Measurements from ENCODE around the gene GIT2.
A peak's percentile ranks its signal among the peaks of the same experiment; 100 is the strongest.
"Not testable (repeated sequence)": the region's sequence is repeated elsewhere in the genome, so short reads cannot be mapped to it uniquely, and the experiment has no call there.

GIT2 gene

GRCh38 chr12:109950625-109951024 lies 45.5 kb downstream of the GIT2 start:
- DNase-seq (ENCODE audit: insufficient read length, low spot score) (no peak), FAIRE-seq (no peak)

- no peak for DNase-seq (ENCODE audit: insufficient read length, low spot score)
Observed at GRCh38 chr12:109949089-109949488, 47.1 kb downstream of the GIT2 start.

GRCh38 chr12:109948368-109948767 lies 47.8 kb downstream of the GIT2 start:
- DNase-seq (ENCODE audit: insufficient read length, low spot score) (no peak), FAIRE-seq (no peak)

More at GRCh38 chr12:109949089-109949488, 47.1 kb downstream of the GIT2 start:
- FAIRE-seq = no peak

GRCh38 chr12:109947521-109947920 lies 48.6 kb downstream of the GIT2 start:
- no peak for FAIRE-seq

GRCh38 chr12:109946913-109947312 lies 49.3 kb downstream of the GIT2 start:
- FAIRE-seq (no peak), DNase-seq (ENCODE audit: insufficient read length, low spot score) (no peak)

More at GRCh38 chr12:109947521-109947920, 48.6 kb downstream of the GIT2 start:
- no peak for DNase-seq (ENCODE audit: insufficient read length, low spot score)

- FAIRE-seq (no peak), DNase-seq (ENCODE audit: insufficient read length, low spot score) (no peak)
Observed at GRCh38 chr12:109946505-109946904, 49.7 kb downstream of the GIT2 start.

GRCh38 chr12:109944561-109945359 lies 51.4 kb downstream of the GIT2 start:
- FAIRE-seq = no peak
- DNase-seq (ENCODE audit: insufficient read length, low spot score) = no peak

- FAIRE-seq (no peak), DNase-seq (ENCODE audit: insufficient read length, low spot score) (no peak)
Observed at GRCh38 chr12:109943811-109944210, 52.4 kb downstream of the GIT2 start.

- DNase-seq (ENCODE audit: insufficient read length, low spot score) (no peak), FAIRE-seq (no peak)
Observed at GRCh38 chr12:109940339-109940923, 55.7 kb downstream of the GIT2 start.

GRCh38 chr12:109939504-109939903 lies 56.7 kb downstream of the GIT2 start:
- no peak for FAIRE-seq
- no peak for DNase-seq (ENCODE audit: insufficient read length, low spot score)

GRCh38 chr12:109938947-109939346 lies 57.2 kb downstream of the GIT2 start:
- no peak for FAIRE-seq
- DNase-seq (ENCODE audit: insufficient read length, low spot score) = no peak

- no peak for DNase-seq (ENCODE audit: insufficient read length, low spot score)
- FAIRE-seq = no peak
Observed at GRCh38 chr12:109937371-109937770, 58.8 kb downstream of the GIT2 start.

- no peak for DNase-seq (ENCODE audit: insufficient read length, low spot score)
Observed at GRCh38 chr12:109934026-109934425, 62.1 kb downstream of the GIT2 start.

GRCh38 chr12:109932878-109933503 lies 63.2 kb downstream of the GIT2 start:
- FAIRE-seq = no peak
- no peak for DNase-seq (ENCODE audit: insufficient read length, low spot score)

More at GRCh38 chr12:109934026-109934425, 62.1 kb downstream of the GIT2 start:
- FAIRE-seq = peak; percentile 65

GRCh38 chr12:109931143-109931542 lies 65.0 kb downstream of the GIT2 start:
- no peak for DNase-seq (ENCODE audit: insufficient read length, low spot score)
- no peak for FAIRE-seq

GRCh38 chr12:109930028-109930800 lies 66.0 kb downstream of the GIT2 start:
- DNase-seq (ENCODE audit: insufficient read length, low spot score) = no peak

GRCh38 chr12:109929326-109929725 lies 66.8 kb downstream of the GIT2 start:
- DNase-seq (ENCODE audit: insufficient read length, low spot score); FAIRE-seq: not testable (repeated sequence)

More at GRCh38 chr12:109930028-109930800, 66.0 kb downstream of the GIT2 start:
- no peak for FAIRE-seq

GRCh38 chr12:109928058-109928656 lies 68.0 kb downstream of the GIT2 start:
- FAIRE-seq = no peak
- no peak for DNase-seq (ENCODE audit: insufficient read length, low spot score)

GRCh38 chr12:109927622-109928021 lies 68.5 kb downstream of the GIT2 start:
- DNase-seq (ENCODE audit: insufficient read length, low spot score) (peak; percentile 50), FAIRE-seq (peak; percentile 69)

GRCh38 chr12:109926488-109927210 lies 69.5 kb downstream of the GIT2 start:
- DNase-seq (ENCODE audit: insufficient read length, low spot score) (no peak), FAIRE-seq (no peak)
